Sigmoid colon (tissue), 4 donors: Measurements from ENCODE around the gene TNS1.
A peak's percentile ranks its signal among the peaks of the same experiment; 100 is the strongest.

Experiments used
- EP300 ChIP-seq, 4 donors: sonication (generic); formaldehyde crosslinking; IDR thresholded peaks; one replicate each; pipeline ENCODE4 v1.6.1; 2017; ENCODE audit warnings: antibody characterized with exemption in 4 of 4
- POLR2A ChIP-seq, 2 donors: fragments of 450-650 bp; IDR thresholded peaks; one replicate each; pipeline ENCODE4 v1.6.1; 2016; ENCODE audit warnings: antibody characterized with exemption in 2 of 2, mild to moderate bottlenecking in 2 of 2, moderate library complexity in 2 of 2
- POLR2AphosphoS5 ChIP-seq, 4 donors: sonication (generic); formaldehyde crosslinking; IDR thresholded peaks; one replicate each; pipeline ENCODE4 v1.6.1; 2017; ENCODE audit warnings: antibody characterized with exemption in 4 of 4
- TF ChIP-seq, protein P1 (sequence below), 4 experiments: fragments of 450-650 bp in 3 of 4; fragments of 200-600 bp in 1 of 4; IDR thresholded peaks; one replicate each; pipeline ENCODE4 v1.5.1; 2016 to 2019; ENCODE audit warnings: antibody characterized with exemption in 4 of 4, mild to moderate bottlenecking in 3 of 4, moderate library complexity in 2 of 4

DNA sequence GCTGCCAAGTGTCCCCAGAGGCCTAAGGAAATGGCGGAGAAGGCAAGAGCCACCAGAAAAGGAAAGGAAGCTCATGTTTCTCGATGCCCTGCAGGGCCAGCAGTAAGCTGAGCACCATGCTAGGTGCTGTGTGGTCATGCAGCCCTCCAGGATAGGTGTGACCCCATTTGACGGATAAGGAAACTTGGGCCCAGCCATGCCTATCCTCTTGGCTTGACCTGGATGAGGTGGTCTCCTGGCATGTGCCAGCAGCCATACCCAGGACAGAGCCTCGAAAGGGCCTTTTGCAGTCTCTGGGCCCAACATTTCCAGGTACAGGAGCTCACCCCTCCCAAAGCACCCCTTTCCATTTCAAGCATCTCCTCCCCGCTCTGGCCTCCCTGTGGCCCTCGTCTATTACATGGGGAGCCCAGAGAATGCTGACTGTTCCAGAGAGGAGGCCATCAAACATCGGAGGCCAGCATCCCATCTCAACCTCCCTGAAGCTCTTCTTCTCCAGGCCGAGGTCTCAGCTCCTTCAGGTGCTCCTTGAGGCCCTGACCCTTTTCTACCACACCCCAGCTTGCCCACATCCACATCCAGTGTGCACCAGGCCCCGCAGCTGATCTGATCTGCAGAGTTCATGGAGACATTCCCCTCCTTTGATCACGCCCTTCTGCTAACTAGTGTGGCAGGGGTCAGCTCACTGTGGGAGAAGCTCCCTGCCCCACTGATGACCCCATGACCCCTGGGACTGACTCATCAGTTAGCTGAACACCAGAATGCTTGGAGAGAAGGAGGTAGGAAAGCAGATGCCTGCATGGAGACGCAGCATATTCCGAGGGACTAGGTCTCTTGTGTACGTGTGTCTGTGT, 208.4 kb downstream of the TNS1 start:
- TF ChIP-seq, protein P1, sequence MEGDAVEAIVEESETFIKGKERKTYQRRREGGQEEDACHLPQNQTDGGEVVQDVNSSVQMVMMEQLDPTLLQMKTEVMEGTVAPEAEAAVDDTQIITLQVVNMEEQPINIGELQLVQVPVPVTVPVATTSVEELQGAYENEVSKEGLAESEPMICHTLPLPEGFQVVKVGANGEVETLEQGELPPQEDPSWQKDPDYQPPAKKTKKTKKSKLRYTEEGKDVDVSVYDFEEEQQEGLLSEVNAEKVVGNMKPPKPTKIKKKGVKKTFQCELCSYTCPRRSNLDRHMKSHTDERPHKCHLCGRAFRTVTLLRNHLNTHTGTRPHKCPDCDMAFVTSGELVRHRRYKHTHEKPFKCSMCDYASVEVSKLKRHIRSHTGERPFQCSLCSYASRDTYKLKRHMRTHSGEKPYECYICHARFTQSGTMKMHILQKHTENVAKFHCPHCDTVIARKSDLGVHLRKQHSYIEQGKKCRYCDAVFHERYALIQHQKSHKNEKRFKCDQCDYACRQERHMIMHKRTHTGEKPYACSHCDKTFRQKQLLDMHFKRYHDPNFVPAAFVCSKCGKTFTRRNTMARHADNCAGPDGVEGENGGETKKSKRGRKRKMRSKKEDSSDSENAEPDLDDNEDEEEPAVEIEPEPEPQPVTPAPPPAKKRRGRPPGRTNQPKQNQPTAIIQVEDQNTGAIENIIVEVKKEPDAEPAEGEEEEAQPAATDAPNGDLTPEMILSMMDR (IDR thresholded peaks at IDR 0.05) = no peak
- TF ChIP-seq EP300 (IDR thresholded peaks at IDR 0.05) (no peak), POLR2AphosphoS5 (IDR thresholded peaks at IDR 0.05) (peak in 2 of 4 donors; percentile 11 to 40), POLR2A (IDR thresholded peaks at IDR 0.05) (no peak)
